Naive thymus-derived CD4-positive, alpha-beta T cell (primary cell): Measurements from ENCODE around the gene KLC3. TPM values are rescaled to one million over a fixed set of nuclear protein-coding genes. Genes with fewer than 3 reads are reported as not detected.

Experiments used
- ATAC-seq: fragments of 150-1000 bp; cut with Tn5 transposase; 2 replicates; pipeline ENCODE4 v1.10.0; 2021; ENCODE audit warnings: mild to moderate bottlenecking, moderate library complexity
- CTCF ChIA-PET: fragments of 350-600 bp; sonication (Branson Sonifier 250); formaldehyde crosslinking; loops from one replicate; lab custom pipeline; 2021; ENCODE audit warnings: antibody characterized with exemption; lab: Charles Lee
- POLR2A ChIA-PET: fragments of 350-600 bp; sonication (Branson Sonifier 250); formaldehyde crosslinking; loops from one replicate; lab custom pipeline; 2021; ENCODE audit warnings: antibody characterized with exemption, inconsistent platforms; lab: Charles Lee
- DNase-seq, 9 donors: peaks; one replicate each; pipeline versions ENCODE4 v3.0.0 to v3.0.0-alpha.2; 2020 to 2022; ENCODE audit warnings: mixed read lengths in 1 of 9
- H3K27ac ChIP-seq: one replicate; pipeline ENCODE4 v1.7.0; 2013; ENCODE audit warnings: mild to moderate bottlenecking, low read depth, low read length, moderate library complexity
- H3K27me3 ChIP-seq, 2 donors: one replicate each; pipeline ENCODE4 v1.7.0; 2013; ENCODE audit warnings: low read length in 2 of 2, mild to moderate bottlenecking in 2 of 2, moderate library complexity in 2 of 2; ENCODE audit not compliant: control insufficient read depth in 2 of 2, insufficient read depth in 2 of 2
- H3K36me3 ChIP-seq, 3 experiments: 1 replicate in 2 of 3; 2 replicates in 1 of 3; pipeline ENCODE4 v1.7.0; 2013; ENCODE audit warnings: low read length in 3 of 3, mild to moderate bottlenecking in 3 of 3, moderate library complexity in 1 of 3; ENCODE audit not compliant: insufficient read depth in 3 of 3, control insufficient read depth in 2 of 3
- H3K4me1 ChIP-seq, 2 donors: one replicate each; pipeline ENCODE4 v1.7.0; 2013; ENCODE audit warnings: low read length in 2 of 2, mild to moderate bottlenecking in 2 of 2, moderate library complexity in 1 of 2; ENCODE audit not compliant: control insufficient read depth in 2 of 2, insufficient read depth in 2 of 2
- H3K4me3 ChIP-seq: 2 replicates; pipeline ENCODE4 v1.7.0; 2013; ENCODE audit warnings: mild to moderate bottlenecking, low read length
- H3K9me3 ChIP-seq, 3 experiments: 1 replicate in 2 of 3; 2 replicates in 1 of 3; pipeline ENCODE4 v1.7.0; 2013; ENCODE audit warnings: low read length in 3 of 3; ENCODE audit not compliant: control insufficient read depth in 2 of 3
- H3K27ac Mint-ChIP-seq, 9 donors: one replicate each; pipeline ENCODE4 v1.8.0; 2020 to 2022; ENCODE audit warnings: mixed read lengths in 9 of 9, mild to moderate bottlenecking in 8 of 9, moderate library complexity in 5 of 9, inconsistent platforms in 2 of 9
- H3K27me3 Mint-ChIP-seq, 5 donors: one replicate each; pipeline ENCODE4 v1.8.0; 2021 to 2022; ENCODE audit warnings: mixed read lengths in 5 of 5, mild to moderate bottlenecking in 1 of 5
- H3K36me3 Mint-ChIP-seq, 5 donors: one replicate each; pipeline ENCODE4 v1.8.0; 2020 to 2022; ENCODE audit warnings: mixed read lengths in 5 of 5, mild to moderate bottlenecking in 3 of 5, inconsistent platforms in 1 of 5
- H3K4me1 Mint-ChIP-seq, 7 donors: one replicate each; pipeline ENCODE4 v1.8.0; 2020 to 2022; ENCODE audit warnings: mixed read lengths in 7 of 7, mild to moderate bottlenecking in 3 of 7, inconsistent platforms in 1 of 7
- H3K4me3 Mint-ChIP-seq, 10 donors: one replicate each; pipeline ENCODE4 v1.8.0; 2020 to 2022; ENCODE audit warnings: mild to moderate bottlenecking in 10 of 10, mixed read lengths in 10 of 10, moderate library complexity in 6 of 10, inconsistent platforms in 2 of 10
- H3K9me3 Mint-ChIP-seq, 11 donors: one replicate each; pipeline ENCODE4 v1.8.0; 2020 to 2022; ENCODE audit warnings: mixed read lengths in 11 of 11, mild to moderate bottlenecking in 4 of 11, inconsistent platforms in 1 of 11, moderate library complexity in 1 of 11
- intact Hi-C, 2 donors: fragments of 100-400 bp; cut with micrococcal nuclease; formaldehyde crosslinking; loops; one replicate each; pipeline ENCODE4 v1.15.1; 2023
- polyA plus RNA-seq, 2 donors: library from polyadenylated mRNA; unstranded; fragments of 300-500 nt; fragmentation: Illumina TruSeq; gene quantifications; one replicate each; pipeline ENCODE4 v1.2.3, GENCODE V29; 2021
- total RNA-seq, 6 experiments: library from RNA in 5 of 6; stranded (reverse) in 5 of 6; gene quantifications; 1 replicate in 5 of 6; 2 replicates in 1 of 6; pipeline ENCODE4 v1.2.3 and lab custom pipeline; 2021 to 2026

Gene KLC3
- total and polyA plus RNA-seq, 7 experiments from 2014 or later, result 0.18 TPM; not detected in 6

DNA sequence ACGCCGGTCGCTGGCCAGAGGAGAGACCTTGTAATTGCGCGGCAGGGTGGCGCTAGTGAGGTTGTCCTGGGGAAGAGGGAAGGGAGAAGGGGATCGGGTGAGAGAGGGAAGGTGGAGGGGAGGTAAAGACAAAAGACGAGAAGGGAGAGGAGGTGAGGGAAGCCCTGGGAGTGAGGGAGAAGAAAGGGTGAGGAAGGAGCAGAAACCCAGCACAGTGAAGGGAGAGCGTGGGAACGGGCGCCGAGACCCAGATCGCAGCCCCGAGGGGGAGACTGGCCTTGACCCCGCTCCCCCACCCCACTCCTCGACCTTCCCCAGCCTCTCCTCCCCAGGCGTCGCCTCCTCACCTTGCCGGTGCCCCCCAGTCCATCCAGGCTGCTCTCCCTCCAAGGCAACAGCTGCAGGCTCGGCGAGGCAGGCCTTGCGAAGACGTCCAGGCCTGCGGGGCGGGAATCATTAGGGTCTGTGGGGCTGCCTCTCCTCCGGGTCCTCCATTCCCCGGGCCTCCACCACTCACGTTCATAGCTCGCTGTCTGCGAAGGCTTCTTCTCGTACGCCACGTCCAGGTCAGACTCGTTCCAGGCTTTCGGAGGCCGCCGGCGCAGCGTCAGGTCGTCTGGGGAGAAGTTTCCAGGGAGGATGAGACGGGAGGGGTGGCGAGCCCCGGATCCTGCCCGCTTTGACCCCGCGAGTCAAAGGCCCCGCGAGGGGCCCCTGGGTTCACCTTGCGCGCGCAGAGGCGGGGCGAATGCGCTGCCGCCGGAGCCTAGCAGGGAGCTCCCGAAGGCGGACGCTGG is 55.5 kb downstream of the KLC3 start:
- ATAC-seq (no peak), DNase-seq (no peak)
- intact Hi-C loops, result no loop called here
- Histone ChIP-seq H3K27ac (no peak overlapping the region), H3K27me3 (peaks cover 0 to 5% of the 10 kb centered on the region in 2 donors), H3K9me3 (no peaks in the 10 kb centered on the region), H3K4me3 (no peak overlapping the region), H3K36me3 (no peaks in the 10 kb centered on the region), H3K4me1 (peaks cover 0 to 4% of the 10 kb centered on the region in 2 donors)
- H3K27me3 Mint-ChIP-seq, result peaks cover 17 to 30% (median 20%) of the 10 kb centered on the region in 5 donors
- H3K4me1 Mint-ChIP-seq, result peaks cover 0 to 16% (median 7%) of the 10 kb centered on the region in 7 donors
- H3K4me3 Mint-ChIP-seq, result no peak overlapping the region
- CTCF ChIA-PET, result no interaction called here
- POLR2A ChIA-PET, result no interaction called here
- no peak overlapping the region for H3K27ac Mint-ChIP-seq
- peaks cover 0 to 18% (median 0%) of the 10 kb centered on the region in 5 donors for H3K36me3 Mint-ChIP-seq
- no peaks in the 10 kb centered on the region for H3K9me3 Mint-ChIP-seq

DNA sequence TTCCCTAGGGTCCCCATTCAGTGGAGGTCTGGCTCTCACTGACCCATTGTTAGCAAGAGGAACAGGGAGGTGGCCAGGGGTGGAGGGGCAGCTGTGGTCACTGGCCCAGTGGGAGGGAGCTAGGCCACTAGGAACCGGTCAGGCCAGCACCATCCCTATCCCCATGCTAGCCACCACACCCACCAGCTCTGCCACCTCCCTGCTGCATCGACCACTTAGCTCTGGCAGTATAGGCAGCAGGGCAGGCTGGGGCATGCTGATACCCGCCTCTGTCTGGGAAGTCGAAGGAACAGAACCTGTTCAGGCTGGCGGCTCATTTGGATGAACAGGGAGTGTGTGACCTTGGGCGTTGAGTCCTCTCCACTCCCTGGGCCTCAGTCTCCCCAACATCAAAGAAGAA is 59.6 kb downstream of the KLC3 start:
- POLR2A ChIA-PET, result no interaction called here
- intact Hi-C loops, result loop anchor here in 1 of 2 donors (10.0 kb wide), 1 partner anchor 595 kb away; the partner anchor contains the start of gene CCDC61
- Histone ChIP-seq H3K36me3 (no peaks in the 10 kb centered on the region), H3K4me3 (no peak overlapping the region), H3K27me3 (peaks cover 10 to 23% of the 10 kb centered on the region in 2 donors), H3K4me1 (peaks cover 10 to 12% of the 10 kb centered on the region in 2 donors), H3K27ac (no peak overlapping the region), H3K9me3 (no peaks in the 10 kb centered on the region)
- Mint-ChIP-seq H3K27me3 (peaks cover 37 to 44% (median 43%) of the 10 kb centered on the region in 5 donors), H3K9me3 (no peaks in the 10 kb centered on the region), H3K27ac (no peak overlapping the region), H3K36me3 (peaks cover 0 to 20% (median 0%) of the 10 kb centered on the region in 5 donors), H3K4me3 (no peak overlapping the region), H3K4me1 (peaks cover 7 to 35% (median 17%) of the 10 kb centered on the region in 7 donors)
- CTCF ChIA-PET, result interaction anchor here (0.6 kb wide), 1 partner anchor 299 kb away, joined by 3 read pairs; no protein-coding TSS in a partner anchor
- DNase-seq, result no peak
- ATAC-seq, result no peak

Other genes starting within 250 kb of the KLC3 start
- gene PPP1R37, start 247.6 kb upstream of the KLC3 start, total RNA-seq, result 10 to 100 TPM; 20.0 to 28.3 (median 21.9) TPM
- 1 to 10 TPM; 1.4 to 1.5 TPM for gene PPP1R37, start 247.6 kb upstream of the KLC3 start, polyA plus RNA-seq
- gene NKPD1, start 179.8 kb upstream of the KLC3 start, total RNA-seq, result 1 to 10 TPM in 1 of 5 experiments, under 1 TPM in 4; 0.07 to 1.2 (median 0.73) TPM
- gene NKPD1, start 179.8 kb upstream of the KLC3 start, polyA plus RNA-seq, result under 1 TPM; 0.41 to 0.60 TPM
- gene TRAPPC6A, start 162.5 kb upstream of the KLC3 start, total RNA-seq, result 10 to 100 TPM; 44.6 to 61.9 (median 53.0) TPM
- gene TRAPPC6A, start 162.5 kb upstream of the KLC3 start, polyA plus RNA-seq, result 100 to 1,000 TPM; 173 to 174 TPM
- gene BLOC1S3, start 162.0 kb upstream of the KLC3 start, total RNA-seq, result 10 to 100 TPM; 13.7 to 24.9 (median 15.4) TPM
- 10 to 100 TPM in 1 of 2 donors, 1 to 10 TPM in 1; 6.9 to 17.4 TPM for gene BLOC1S3, start 162.0 kb upstream of the KLC3 start, polyA plus RNA-seq
- not detected for gene EXOC3L2, start 95.3 kb upstream of the KLC3 start, total RNA-seq
- gene EXOC3L2, start 95.3 kb upstream of the KLC3 start, polyA plus RNA-seq, result not detected
- 10 to 100 TPM; 22.4 to 39.2 (median 25.5) TPM for gene MARK4, start 89.5 kb upstream of the KLC3 start, total RNA-seq
- gene MARK4, start 89.5 kb upstream of the KLC3 start, polyA plus RNA-seq, result under 1 TPM; 0.70 to 0.74 TPM
- gene CKM, start 17.9 kb upstream of the KLC3 start, total RNA-seq, result not detected
- not detected for gene CKM, start 17.9 kb upstream of the KLC3 start, polyA plus RNA-seq
- gene ERCC2, start 29.8 kb downstream of the KLC3 start, total RNA-seq, result 10 to 100 TPM; 14.4 to 25.1 (median 19.2) TPM
- gene ERCC2, start 29.8 kb downstream of the KLC3 start, polyA plus RNA-seq, result 1 to 10 TPM; 4.4 to 6.0 TPM
- gene PPP1R13L, start 64.3 kb downstream of the KLC3 start, total RNA-seq, result 10 to 100 TPM in 3 of 5 experiments, 1 to 10 TPM in 2; 2.9 to 24.4 (median 11.1) TPM
- under 1 TPM; 0.56 to 0.61 TPM for gene PPP1R13L, start 64.3 kb downstream of the KLC3 start, polyA plus RNA-seq
- 1 to 10 TPM in 4 of 5 experiments, under 1 TPM in 1; 0.45 to 8.2 (median 4.7) TPM for gene POLR1G, start 65.9 kb downstream of the KLC3 start, total RNA-seq
- 1 to 10 TPM; 5.1 to 5.4 TPM for gene POLR1G, start 65.9 kb downstream of the KLC3 start, polyA plus RNA-seq
- gene ERCC1, start 83.2 kb downstream of the KLC3 start, total RNA-seq, result 10 to 100 TPM; 45.1 to 88.2 (median 53.4) TPM
- gene ERCC1, start 83.2 kb downstream of the KLC3 start, polyA plus RNA-seq, result 10 to 100 TPM; 31.7 to 32.7 TPM
- 1,000 to 10,000 TPM in 1 of 5 experiments, 100 to 1,000 TPM in 1, 10 to 100 TPM in 2, 1 to 10 TPM in 1; 2.1 to 1,925 (median 22.8) TPM for gene FOSB, start 127.2 kb downstream of the KLC3 start, total RNA-seq
- 1 to 10 TPM; 3.0 to 5.3 TPM for gene FOSB, start 127.2 kb downstream of the KLC3 start, polyA plus RNA-seq
- 1 to 10 TPM in 4 of 5 experiments, under 1 TPM in 1; 0.86 to 3.1 (median 2.4) TPM for gene RTN2, start 156.3 kb downstream of the KLC3 start, total RNA-seq
- gene RTN2, start 156.3 kb downstream of the KLC3 start, polyA plus RNA-seq, result under 1 TPM; 0.30 to 0.37 TPM
- 1 to 10 TPM; 1.3 to 8.5 (median 7.8) TPM for gene PPM1N, start 157.7 kb downstream of the KLC3 start, total RNA-seq
- gene PPM1N, start 157.7 kb downstream of the KLC3 start, polyA plus RNA-seq, result 1 to 10 TPM; 2.8 to 4.0 TPM
- gene VASP, start 166.7 kb downstream of the KLC3 start, total RNA-seq, result 100 to 1,000 TPM in 2 of 5 experiments, 10 to 100 TPM in 3; 71.3 to 206 (median 82.6) TPM
- gene VASP, start 166.7 kb downstream of the KLC3 start, polyA plus RNA-seq, result 10 to 100 TPM; 27.0 to 39.7 TPM
- 10 to 100 TPM in 1 of 5 experiments, 1 to 10 TPM in 4; 7.8 to 14.3 (median 9.0) TPM for gene OPA3, start 244.1 kb downstream of the KLC3 start, total RNA-seq
- 10 to 100 TPM in 1 of 2 donors, 1 to 10 TPM in 1; 9.2 to 26.1 TPM for gene OPA3, start 244.1 kb downstream of the KLC3 start, polyA plus RNA-seq